Activated effector memory CD4-positive, alpha-beta T cell treated with Interleukin-2 at 50 U/mL for 16 hours (primary cell): ENCODE data around the gene PLA2G4A.

ENCODE experiments used
- DNase-seq: peaks from one replicate; pipeline ENCODE4 v3.0.0-alpha.2; 2020

The PLA2G4A gene

GRCh38 chr1:186923486-186923885 lies 94.7 kb downstream of the PLA2G4A start:
- no peak for DNase-seq

GRCh38 chr1:186925881-186926669 lies 97.3 kb downstream of the PLA2G4A start:
- no peak for DNase-seq

GRCh38 chr1:186927884-186928283 lies 99.1 kb downstream of the PLA2G4A start:
- no peak for DNase-seq

- DNase-seq = no peak
These were observed 101.5 kb downstream of the PLA2G4A start for GRCh38 chr1:186930238-186930637.

GRCh38 chr1:186937016-186937670 lies 108.4 kb downstream of the PLA2G4A start:
- DNase-seq = no peak

- no peak for DNase-seq
These were observed 115.3 kb downstream of the PLA2G4A start for GRCh38 chr1:186943891-186944686.

DNA sequence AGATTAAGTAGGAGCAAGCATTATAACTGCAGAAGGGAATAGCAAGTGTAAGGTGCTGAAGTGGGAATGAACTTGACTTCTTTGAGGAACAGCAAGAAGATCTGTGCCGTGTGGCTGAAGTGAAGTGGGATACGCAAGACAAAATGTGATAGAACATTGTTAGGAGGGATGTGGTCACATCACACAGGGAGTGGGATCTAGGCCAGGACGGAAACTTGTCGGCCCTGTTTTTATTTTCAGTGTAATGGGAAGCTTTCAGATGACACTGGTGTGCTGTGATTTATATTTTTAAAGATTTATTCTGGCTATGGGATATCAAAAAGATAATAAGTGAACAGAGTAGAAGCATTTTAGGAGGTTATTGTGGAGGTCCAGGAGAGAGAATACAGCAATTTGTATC lies 116.4 kb downstream of the PLA2G4A start:
- DNase-seq = no peak

DNA sequence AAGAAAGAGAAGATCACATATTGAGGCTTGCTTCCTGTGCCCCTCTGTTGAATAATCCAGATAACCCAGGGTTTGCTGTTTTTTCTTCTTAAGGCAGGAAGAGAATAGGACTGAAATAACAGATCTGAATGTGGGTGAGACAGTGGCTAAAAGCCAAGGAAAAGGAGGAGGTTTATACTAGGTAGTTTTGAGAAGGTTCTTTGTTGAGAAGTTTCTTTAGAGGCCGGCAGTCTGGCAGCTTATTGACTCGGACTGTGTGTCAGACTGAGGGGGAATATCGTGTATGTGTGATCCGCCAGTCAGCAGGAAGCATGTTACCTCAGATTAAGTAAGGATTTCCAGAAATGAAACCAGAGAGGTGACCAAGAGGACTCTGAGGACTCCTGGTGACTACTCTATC lies 119.8 kb downstream of the PLA2G4A start:
- no peak for DNase-seq

- no peak for DNase-seq
These were observed 120.4 kb downstream of the PLA2G4A start for GRCh38 chr1:186949173-186949572.

DNA sequence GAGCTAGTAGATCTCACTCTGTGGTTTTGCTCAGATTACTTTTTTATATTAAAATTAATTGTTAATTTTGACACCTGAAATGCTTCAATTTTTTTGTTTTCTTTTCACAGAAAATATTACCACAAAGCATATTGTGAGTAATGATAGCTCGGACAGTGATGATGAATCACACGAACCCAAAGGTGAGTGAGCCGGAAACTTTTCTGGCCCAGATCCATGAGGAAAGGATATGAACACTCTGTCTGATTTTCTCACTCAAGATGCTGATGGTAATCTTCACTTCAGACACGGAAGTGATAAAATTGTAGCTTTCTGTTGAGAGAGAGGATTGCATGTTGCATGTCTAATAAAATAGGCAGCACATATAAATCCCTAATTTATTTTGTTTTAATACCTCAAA lies 121.8 kb downstream of the PLA2G4A start:
- no peak for DNase-seq

DNA sequence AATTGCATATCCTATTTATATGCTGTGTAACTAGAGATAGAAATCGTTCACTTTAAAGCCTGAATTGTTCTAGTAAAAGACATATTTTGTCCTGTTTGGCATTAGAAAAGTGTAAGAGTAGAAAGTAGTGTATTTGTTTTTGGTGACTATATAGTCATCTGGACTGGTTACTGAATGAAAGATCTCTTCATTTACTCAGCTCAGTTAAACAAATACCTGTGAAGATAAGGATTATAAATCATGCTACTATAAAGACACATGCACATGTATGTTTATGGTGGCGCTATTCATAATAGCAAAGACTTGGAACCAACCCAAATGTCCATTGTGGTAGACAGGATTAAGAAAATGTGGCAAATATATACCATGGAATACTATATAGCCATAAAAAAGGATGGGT lies 125.1 kb downstream of the PLA2G4A start:
- no peak for DNase-seq

- DNase-seq = no peak
These were observed 128.6 kb downstream of the PLA2G4A start for GRCh38 chr1:186957314-186957713.

DNA sequence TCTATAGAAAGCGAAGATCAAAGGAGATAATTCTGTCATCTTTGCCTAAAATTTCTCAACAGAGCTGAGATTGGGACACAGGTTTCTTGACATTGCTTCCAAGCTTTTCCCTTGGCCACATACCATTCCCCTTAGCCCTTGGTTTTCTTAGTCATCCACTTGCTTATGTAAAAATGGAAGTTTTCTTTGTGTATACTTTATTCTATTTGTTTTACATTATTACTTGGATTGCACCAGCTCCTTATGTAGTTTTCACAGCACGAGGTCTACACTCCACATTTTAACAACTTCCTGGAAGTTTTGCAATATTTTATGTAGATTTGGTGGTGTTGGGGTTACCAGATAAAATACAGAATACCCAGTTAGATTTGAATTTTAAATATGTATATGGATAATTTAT lies 129.8 kb downstream of the PLA2G4A start:
- no peak for DNase-seq

DNA sequence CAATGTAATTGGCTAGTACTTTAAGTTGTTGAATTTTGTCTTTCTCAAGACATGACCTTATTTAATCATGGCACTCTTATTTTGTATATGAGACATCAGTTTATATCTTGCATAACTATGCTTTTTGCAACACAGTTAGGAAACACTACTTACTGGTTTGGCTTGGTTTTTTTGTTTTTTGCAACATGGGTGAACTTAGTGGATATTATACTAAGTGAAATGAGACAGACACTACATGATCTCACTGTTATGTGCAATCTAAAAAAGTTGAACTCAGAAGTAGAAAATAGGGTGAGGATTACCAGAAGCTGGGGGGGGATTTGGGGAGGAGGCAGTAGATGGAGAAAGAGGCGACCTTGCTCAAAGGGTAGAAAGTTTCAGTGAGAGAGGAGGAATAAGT lies 132.1 kb downstream of the PLA2G4A start:
- DNase-seq = no peak

DNA sequence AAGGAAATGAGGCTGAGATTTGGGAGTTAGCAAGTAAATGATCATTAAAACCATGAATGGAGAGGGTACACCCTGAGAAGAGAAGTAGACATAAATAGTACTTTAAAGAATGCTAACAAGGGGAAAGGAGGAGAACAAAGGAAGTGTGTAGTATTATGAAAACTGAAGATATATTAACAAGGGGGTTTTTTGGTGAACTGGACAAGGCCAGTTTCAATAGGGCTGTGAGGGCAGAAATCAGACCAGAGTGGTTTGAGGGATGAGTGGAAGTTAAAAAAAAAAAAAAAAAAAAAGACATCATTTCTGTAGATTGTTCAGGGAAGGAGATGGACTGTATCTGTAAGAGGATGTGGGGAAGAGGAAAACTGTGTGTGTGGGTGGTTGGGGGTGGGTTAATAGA lies 137.1 kb downstream of the PLA2G4A start:
- DNase-seq = no peak

DNA sequence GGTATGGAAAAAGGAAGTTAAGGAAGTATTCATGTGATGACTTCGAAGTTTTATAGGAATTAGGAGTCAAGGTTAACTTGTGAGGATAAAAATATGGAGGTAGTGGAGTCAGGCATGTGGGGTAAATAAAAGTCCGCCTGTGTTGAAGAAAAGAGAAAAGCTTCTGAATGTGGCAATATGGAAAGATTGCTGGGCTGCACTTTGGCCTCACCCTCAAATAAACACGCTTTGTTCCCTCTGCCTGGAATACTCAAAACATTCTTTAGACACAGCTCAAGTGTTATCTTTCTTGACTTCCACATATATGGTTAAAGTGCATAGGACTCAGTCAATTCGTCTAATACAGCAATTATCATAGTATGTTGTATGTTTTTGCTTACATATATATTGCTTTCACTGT lies 137.7 kb downstream of the PLA2G4A start:
- no peak for DNase-seq

GRCh38 chr1:186967656-186968394 lies 139.1 kb downstream of the PLA2G4A start:
- DNase-seq = no peak

DNA sequence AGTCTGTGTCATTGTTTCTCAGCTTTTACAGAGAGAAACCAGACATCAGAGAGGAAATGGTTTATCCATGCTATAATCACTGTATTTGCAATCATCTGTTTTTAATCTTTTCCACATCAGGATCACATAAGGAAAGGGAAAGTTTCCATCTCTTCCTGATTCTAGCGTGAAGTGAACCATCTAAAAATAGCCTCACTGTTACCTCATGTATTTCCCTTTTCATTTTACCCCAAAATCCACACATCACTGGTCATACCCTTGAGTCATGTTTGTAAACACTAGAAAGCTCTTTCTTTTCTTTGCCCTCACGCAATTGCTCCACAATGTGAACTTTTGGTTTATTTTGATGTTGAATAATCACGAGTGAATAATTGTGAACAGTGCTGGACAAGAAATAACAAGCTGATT lies 146.0 kb downstream of the PLA2G4A start:
- no peak for DNase-seq

DNA sequence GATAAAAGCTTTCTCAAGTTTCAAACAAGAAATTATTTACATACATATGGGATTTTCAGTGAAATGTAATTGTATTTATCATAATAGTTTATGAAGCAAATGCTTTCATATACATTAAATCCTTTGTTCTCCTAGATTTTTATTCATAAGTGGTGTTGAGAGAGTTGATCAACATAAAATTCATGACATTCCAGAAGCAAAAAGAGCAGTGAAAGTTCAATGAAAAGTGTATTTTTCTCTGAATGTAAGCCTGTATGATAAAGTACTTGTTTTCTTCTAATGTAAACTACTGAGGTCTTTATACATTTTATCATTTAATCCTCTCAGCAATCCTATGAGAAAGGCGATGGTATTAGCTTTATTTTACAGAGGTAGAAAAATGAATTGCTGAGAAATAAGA lies 146.5 kb downstream of the PLA2G4A start:
- no peak for DNase-seq

- DNase-seq = no peak
These were observed 148.0 kb downstream of the PLA2G4A start for GRCh38 chr1:186976700-186977099.

- no peak for DNase-seq
These were observed 148.7 kb downstream of the PLA2G4A start for GRCh38 chr1:186977266-186977957.
